BE2C (cell line): ENCODE measurements around the gene NFATC1.

Experiments
- DNase-seq: peaks from one replicate; pipeline ENCODE4 v3.0.0-alpha.2; 2020
- H3K27me3 ChIP-seq: fragments of 250-450 bp; sonication (Bioruptor Pico); 2 replicates; pipeline ENCODE4 v1.5.1; 2020; ENCODE audit warnings: mild to moderate bottlenecking
- H3K36me3 ChIP-seq: fragments of 250-450 bp; sonication (Bioruptor Pico); 2 replicates; pipeline ENCODE4 v1.5.1; 2020; ENCODE audit warnings: mild to moderate bottlenecking
- H3K4me1 ChIP-seq: fragments of 250-450 bp; sonication (Bioruptor Pico); 2 replicates; pipeline ENCODE4 v1.5.1; 2020
- H3K4me3 ChIP-seq: 2 replicates; pipeline ENCODE4 v1.5.1; 2011; ENCODE audit warnings: low read depth, low read length
- H3K9me3 ChIP-seq: fragments of 250-450 bp; sonication (Bioruptor Pico); 2 replicates; pipeline ENCODE4 v1.5.1; 2020
- CTCF ChIP-seq: IDR thresholded peaks from 2 replicates; pipeline ENCODE4 v1.5.1; 2012; ENCODE audit warnings: mild to moderate bottlenecking, low read depth, low read length

The NFATC1 gene

GRCh38 chr18:79385708-79386341 lies 9.9 kb upstream of the NFATC1 start:
- H3K27me3 ChIP-seq = peaks cover 14% of the 10 kb centered on the region; the same call in 1 of the 2 replicates
- H3K36me3 ChIP-seq = no peaks in the 10 kb centered on the region
- H3K4me1 ChIP-seq = no peaks in the 10 kb centered on the region
- no peaks in the 10 kb centered on the region for H3K9me3 ChIP-seq
- no peak for DNase-seq
- H3K4me3 ChIP-seq = no peak overlapping the region
- no peak for TF ChIP-seq CTCF

DNA sequence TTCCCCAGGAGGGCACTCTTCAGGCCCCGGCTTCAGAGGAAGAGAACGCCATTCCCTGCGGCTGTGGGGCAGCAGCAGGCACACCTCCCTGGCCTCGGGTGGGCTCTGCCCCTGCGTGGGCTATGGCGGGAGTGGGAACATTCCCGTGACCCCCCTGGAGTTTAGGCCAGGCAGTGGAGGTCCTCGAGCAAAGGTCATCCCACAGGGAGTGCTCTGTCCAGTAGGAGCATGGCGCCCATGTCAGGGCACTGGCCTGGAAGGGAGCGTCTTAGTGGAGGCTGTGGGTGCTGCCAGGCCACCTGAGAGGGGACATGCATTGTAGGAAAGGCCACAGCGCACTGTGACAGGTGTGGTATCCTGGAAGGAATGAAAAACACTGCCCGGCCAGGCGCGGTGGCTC lies 9.2 kb upstream of the NFATC1 start:
- Histone ChIP-seq H3K27me3 (peaks cover 14% of the 10 kb centered on the region; the same call in 1 of the 2 replicates), H3K36me3 (no peaks in the 10 kb centered on the region), H3K4me1 (no peaks in the 10 kb centered on the region), H3K9me3 (no peaks in the 10 kb centered on the region), H3K4me3 (no peak overlapping the region)
- TF ChIP-seq CTCF = no peak
- no peak for DNase-seq

DNA sequence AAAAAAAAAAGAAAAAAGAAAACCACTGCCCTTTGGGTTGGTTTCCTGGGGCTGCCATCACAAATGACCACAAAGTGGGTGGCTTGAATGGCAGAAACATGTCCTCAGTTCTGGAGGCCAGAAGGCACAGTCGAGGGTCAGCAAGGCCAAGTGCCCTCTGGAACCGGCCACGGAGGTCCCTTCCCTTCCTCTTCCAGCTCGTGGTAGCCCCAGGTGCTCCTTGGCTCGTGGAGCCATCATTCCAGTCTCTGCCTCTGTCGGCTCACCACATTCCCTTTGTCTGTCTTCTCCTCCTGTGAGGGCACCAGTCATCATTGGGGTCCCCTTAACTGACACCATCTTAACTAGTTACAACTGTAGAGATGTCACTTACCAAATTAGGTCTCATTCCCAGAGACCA lies 8.5 kb upstream of the NFATC1 start:
- H3K4me1 ChIP-seq = no peaks in the 10 kb centered on the region
- H3K27me3 ChIP-seq = peaks cover 18% of the 10 kb centered on the region
- no peak overlapping the region for H3K4me3 ChIP-seq
- no peaks in the 10 kb centered on the region for H3K36me3 ChIP-seq
- H3K9me3 ChIP-seq = no peaks in the 10 kb centered on the region
- TF ChIP-seq CTCF = no peak
- no peak for DNase-seq

DNA sequence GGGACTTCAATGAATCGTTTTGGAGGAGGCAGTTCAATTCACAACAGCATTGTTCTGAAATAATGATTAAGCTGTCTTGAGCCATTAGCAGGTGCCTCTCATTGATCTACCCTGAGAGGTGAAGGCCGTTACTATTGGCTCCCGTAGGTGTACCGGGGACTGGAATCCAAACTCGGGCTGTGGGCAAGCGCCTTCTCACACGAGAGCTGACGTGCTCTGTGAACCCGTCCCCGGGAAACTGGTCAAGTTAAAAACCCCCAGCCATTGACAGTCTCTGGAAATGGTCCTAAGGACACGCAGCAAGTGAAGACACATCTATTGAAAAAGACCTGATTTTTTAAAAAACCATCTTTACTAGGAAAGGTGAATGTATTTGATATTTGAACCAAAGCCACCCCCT lies 8.1 kb upstream of the NFATC1 start:
- no peaks in the 10 kb centered on the region for H3K36me3 ChIP-seq
- H3K4me1 ChIP-seq = no peaks in the 10 kb centered on the region
- no peak for TF ChIP-seq CTCF
- H3K27me3 ChIP-seq = peaks cover 22% of the 10 kb centered on the region
- H3K9me3 ChIP-seq = no peaks in the 10 kb centered on the region
- no peak overlapping the region for H3K4me3 ChIP-seq
- DNase-seq = no peak

DNA sequence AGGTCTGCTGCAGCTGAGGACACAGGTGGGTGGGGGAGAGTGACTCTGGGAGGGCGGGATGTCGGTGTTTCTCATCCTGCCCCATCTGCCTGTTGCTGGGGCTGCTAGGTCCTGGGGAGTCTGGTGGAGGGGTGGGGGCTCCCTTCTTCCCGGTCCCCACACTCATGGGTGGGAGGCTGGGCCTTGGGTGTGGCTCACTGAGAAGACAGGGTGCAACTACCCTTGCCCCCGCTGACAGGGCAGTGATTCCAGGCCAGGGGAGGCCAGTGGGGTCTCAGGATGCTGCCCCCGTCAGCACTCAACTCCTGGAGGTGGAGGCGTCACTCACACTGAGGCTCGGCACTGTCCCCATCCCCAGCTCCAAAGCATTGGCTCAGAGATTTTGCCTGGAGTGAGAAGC lies 7.7 kb upstream of the NFATC1 start:
- Histone ChIP-seq H3K4me1 (no peaks in the 10 kb centered on the region), H3K36me3 (no peaks in the 10 kb centered on the region), H3K4me3 (no peak overlapping the region), H3K9me3 (no peaks in the 10 kb centered on the region), H3K27me3 (peaks cover 26% of the 10 kb centered on the region)
- no peak for TF ChIP-seq CTCF
- no peak for DNase-seq

DNA sequence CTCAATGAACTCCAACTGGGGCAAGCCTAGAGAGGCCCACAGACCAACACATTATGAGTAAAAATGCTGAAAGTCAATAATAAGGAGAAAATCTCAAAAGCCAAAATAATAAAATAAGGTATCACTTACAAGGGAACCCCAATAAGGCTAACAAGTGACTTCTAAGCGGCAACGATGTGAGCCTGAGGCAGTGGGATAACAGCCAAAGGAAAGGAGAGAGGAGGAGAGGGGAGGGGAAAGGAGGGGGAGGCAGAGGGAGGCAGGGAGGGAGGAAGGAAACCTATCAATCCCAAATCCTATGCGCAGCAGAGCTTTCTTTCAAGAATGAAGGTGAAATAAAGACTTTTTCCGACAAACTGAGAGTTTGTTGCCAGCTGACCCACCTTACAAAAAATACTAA lies 6.0 kb upstream of the NFATC1 start:
- H3K9me3 ChIP-seq = no peaks in the 10 kb centered on the region
- H3K4me3 ChIP-seq = no peak overlapping the region
- TF ChIP-seq CTCF = no peak
- H3K4me1 ChIP-seq = no peaks in the 10 kb centered on the region
- H3K27me3 ChIP-seq = peaks cover 37% of the 10 kb centered on the region
- no peaks in the 10 kb centered on the region for H3K36me3 ChIP-seq
- no peak for DNase-seq
